A549 (cell line): ENCODE results near the gene OGFR.

Experiments
- CEBPB ChIP-seq, 2 experiments: fragments of >200 bp in 1 of 2; sonication (Bioruptor Twin) in 1 of 2; formaldehyde crosslinking in 1 of 2; IDR thresholded peaks; 2 replicates each; pipeline ENCODE4 v1.6.1; 2012 to 2016
- CHD2 ChIP-seq: fragments of 150-350 bp; IDR thresholded peaks from 2 replicates; pipeline ENCODE4 v1.6.1; 2014; ENCODE audit warnings: low read length; ENCODE audit not compliant: partially characterized antibody
- ESRRA ChIP-seq: fragments of 150-350 bp; IDR thresholded peaks from 2 replicates; pipeline ENCODE4 v1.6.1; 2014; ENCODE audit warnings: mild to moderate bottlenecking, low read length, borderline replicate concordance
- HOXB5 ChIP-seq: fragments of 250-450 bp; sonication (Bioruptor Pico); IDR thresholded peaks from 2 replicates; pipeline ENCODE4 v1.5.0; 2020; ENCODE audit warnings: mild to moderate bottlenecking, moderate library complexity
- JUNB ChIP-seq: fragments of >200 bp; sonication (Bioruptor Twin); formaldehyde crosslinking; IDR thresholded peaks from 2 replicates; pipeline ENCODE4 v1.6.1; 2016
- POLR2A ChIP-seq: IDR thresholded peaks from 2 replicates; pipeline ENCODE4 v1.6.1; 2012; ENCODE audit warnings: mild to moderate bottlenecking, low read length
- POLR2AphosphoS2 ChIP-seq: conservative IDR thresholded peaks from 2 replicates; pipeline ENCODE4 v1.6.1; 2012; ENCODE audit warnings: low read length, improper control_type of control experiment, inconsistent platforms
- RFX5 ChIP-seq: fragments of 450-650 bp; IDR thresholded peaks from 2 replicates; pipeline ENCODE4 v1.7.1; 2014; ENCODE audit warnings: antibody characterized with exemption, mild to moderate bottlenecking, moderate library complexity
- SREBF2 ChIP-seq: fragments of 450-650 bp; IDR thresholded peaks from 2 replicates; pipeline ENCODE4 v1.6.1; 2014; ENCODE audit warnings: mild to moderate bottlenecking, moderate library complexity
- TP53 ChIP-seq: fragments of 250-450 bp; sonication (Bioruptor Pico); IDR thresholded peaks from 2 replicates; pipeline ENCODE4 v1.5.0; 2021; ENCODE audit warnings: mild to moderate bottlenecking, moderate library complexity
- TF ChIP-seq, protein P1 (sequence below): fragments of 200-600 bp; sonication (generic); IDR thresholded peaks from 2 replicates; pipeline ENCODE4 v1.6.1; 2016; ENCODE audit warnings: antibody characterized with exemption, mild to moderate bottlenecking, moderate library complexity
- TF ChIP-seq, protein P2 (sequence below): fragments of >200 bp; sonication (Bioruptor Twin); formaldehyde crosslinking; IDR thresholded peaks from 3 replicates; pipeline ENCODE4 v1.5.1; 2016
- TF ChIP-seq, protein P3 (sequence below): IDR thresholded peaks from 2 replicates; pipeline ENCODE4 v1.6.1; 2012
- TF ChIP-seq, protein P4 (sequence below): IDR thresholded peaks from 2 replicates; pipeline ENCODE4 v1.6.1; 2012; ENCODE audit warnings: low read depth, borderline replicate concordance

DNA sequence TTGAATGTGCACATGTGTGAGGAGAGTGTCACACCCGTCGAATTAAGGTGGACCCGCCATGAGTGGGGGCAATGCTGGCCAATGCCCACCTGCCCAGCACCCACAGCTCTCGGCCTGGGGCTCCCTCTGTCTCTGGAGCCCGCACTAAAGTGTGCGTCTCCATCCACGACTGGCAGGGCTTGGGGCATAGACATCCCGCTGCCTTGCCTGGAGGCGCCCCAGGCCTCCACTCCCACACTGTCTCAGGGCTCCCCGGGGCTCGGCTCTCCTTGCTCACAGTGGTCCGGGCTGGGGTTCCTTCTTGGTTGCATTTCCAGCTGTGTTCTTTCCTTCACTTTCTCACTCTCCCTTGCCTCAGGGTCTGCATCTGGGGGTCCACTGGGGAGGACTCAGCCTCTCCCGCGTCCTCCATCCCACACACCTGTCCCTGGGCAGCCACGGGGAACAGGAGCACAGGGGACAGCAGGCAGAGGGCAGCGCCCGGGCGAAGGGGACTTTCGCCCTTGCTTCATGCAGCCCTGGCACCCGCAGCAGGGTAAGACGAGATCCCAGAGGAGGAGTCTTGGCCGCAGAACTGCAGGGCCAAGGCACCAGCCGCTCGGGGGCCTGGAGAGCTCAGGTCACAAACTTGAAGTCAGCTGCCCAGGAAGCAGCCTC, 28.5 kb upstream of the OGFR start:
- TF ChIP-seq, protein P1, sequence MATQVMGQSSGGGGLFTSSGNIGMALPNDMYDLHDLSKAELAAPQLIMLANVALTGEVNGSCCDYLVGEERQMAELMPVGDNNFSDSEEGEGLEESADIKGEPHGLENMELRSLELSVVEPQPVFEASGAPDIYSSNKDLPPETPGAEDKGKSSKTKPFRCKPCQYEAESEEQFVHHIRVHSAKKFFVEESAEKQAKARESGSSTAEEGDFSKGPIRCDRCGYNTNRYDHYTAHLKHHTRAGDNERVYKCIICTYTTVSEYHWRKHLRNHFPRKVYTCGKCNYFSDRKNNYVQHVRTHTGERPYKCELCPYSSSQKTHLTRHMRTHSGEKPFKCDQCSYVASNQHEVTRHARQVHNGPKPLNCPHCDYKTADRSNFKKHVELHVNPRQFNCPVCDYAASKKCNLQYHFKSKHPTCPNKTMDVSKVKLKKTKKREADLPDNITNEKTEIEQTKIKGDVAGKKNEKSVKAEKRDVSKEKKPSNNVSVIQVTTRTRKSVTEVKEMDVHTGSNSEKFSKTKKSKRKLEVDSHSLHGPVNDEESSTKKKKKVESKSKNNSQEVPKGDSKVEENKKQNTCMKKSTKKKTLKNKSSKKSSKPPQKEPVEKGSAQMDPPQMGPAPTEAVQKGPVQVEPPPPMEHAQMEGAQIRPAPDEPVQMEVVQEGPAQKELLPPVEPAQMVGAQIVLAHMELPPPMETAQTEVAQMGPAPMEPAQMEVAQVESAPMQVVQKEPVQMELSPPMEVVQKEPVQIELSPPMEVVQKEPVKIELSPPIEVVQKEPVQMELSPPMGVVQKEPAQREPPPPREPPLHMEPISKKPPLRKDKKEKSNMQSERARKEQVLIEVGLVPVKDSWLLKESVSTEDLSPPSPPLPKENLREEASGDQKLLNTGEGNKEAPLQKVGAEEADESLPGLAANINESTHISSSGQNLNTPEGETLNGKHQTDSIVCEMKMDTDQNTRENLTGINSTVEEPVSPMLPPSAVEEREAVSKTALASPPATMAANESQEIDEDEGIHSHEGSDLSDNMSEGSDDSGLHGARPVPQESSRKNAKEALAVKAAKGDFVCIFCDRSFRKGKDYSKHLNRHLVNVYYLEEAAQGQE, result no peak
- TF ChIP-seq CEBPB (IDR thresholded peaks at IDR 0.05) (no peak), CHD2 (no peak), ESRRA (no peak), SREBF2 (no peak), HOXB5 (CRISPR knock-in tag) (no peak), TP53 (no peak), RFX5 (no peak), POLR2A (no peak), POLR2AphosphoS2 (no peak), JUNB (no peak)
- TF ChIP-seq, protein P2, sequence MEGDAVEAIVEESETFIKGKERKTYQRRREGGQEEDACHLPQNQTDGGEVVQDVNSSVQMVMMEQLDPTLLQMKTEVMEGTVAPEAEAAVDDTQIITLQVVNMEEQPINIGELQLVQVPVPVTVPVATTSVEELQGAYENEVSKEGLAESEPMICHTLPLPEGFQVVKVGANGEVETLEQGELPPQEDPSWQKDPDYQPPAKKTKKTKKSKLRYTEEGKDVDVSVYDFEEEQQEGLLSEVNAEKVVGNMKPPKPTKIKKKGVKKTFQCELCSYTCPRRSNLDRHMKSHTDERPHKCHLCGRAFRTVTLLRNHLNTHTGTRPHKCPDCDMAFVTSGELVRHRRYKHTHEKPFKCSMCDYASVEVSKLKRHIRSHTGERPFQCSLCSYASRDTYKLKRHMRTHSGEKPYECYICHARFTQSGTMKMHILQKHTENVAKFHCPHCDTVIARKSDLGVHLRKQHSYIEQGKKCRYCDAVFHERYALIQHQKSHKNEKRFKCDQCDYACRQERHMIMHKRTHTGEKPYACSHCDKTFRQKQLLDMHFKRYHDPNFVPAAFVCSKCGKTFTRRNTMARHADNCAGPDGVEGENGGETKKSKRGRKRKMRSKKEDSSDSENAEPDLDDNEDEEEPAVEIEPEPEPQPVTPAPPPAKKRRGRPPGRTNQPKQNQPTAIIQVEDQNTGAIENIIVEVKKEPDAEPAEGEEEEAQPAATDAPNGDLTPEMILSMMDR, result no peak
- TF ChIP-seq, protein P3, sequence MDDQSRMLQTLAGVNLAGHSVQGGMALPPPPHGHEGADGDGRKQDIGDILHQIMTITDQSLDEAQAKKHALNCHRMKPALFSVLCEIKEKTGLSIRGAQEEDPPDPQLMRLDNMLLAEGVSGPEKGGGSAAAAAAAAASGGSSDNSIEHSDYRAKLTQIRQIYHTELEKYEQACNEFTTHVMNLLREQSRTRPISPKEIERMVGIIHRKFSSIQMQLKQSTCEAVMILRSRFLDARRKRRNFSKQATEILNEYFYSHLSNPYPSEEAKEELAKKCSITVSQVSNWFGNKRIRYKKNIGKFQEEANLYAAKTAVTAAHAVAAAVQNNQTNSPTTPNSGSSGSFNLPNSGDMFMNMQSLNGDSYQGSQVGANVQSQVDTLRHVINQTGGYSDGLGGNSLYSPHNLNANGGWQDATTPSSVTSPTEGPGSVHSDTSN, result no peak
- TF ChIP-seq, protein P4, sequence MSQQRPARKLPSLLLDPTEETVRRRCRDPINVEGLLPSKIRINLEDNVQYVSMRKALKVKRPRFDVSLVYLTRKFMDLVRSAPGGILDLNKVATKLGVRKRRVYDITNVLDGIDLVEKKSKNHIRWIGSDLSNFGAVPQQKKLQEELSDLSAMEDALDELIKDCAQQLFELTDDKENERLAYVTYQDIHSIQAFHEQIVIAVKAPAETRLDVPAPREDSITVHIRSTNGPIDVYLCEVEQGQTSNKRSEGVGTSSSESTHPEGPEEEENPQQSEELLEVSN, result no peak
